NCI-H345 (cell line): ENCODE data around the gene MGAT3.

Experiments
- DNase-seq: peaks from one replicate; lab custom pipeline; 2025; lab: John Stamatoyannopoulos, UW

MGAT3 gene

GRCh38 chr22:39429186-39429585 lies 27.6 kb upstream of the MGAT3 start:
- DNase-seq, result no peak

- no peak for DNase-seq
These were observed 26.8 kb upstream of the MGAT3 start for GRCh38 chr22:39429916-39430575.

- no peak for DNase-seq
These were observed 26.1 kb upstream of the MGAT3 start for GRCh38 chr22:39430576-39431150.

- no peak for DNase-seq
These were observed 25.5 kb upstream of the MGAT3 start for GRCh38 chr22:39431216-39431801.

- no peak for DNase-seq
These were observed 25.0 kb upstream of the MGAT3 start for GRCh38 chr22:39431821-39432251.

- DNase-seq, result no peak
These were observed 24.4 kb upstream of the MGAT3 start for GRCh38 chr22:39432361-39432811.

- DNase-seq, result no peak
These were observed 23.2 kb upstream of the MGAT3 start for GRCh38 chr22:39433476-39434242.

- no peak for DNase-seq
These were observed 22.6 kb upstream of the MGAT3 start for GRCh38 chr22:39434243-39434653.

- no peak for DNase-seq
These were observed 22.1 kb upstream of the MGAT3 start for GRCh38 chr22:39434721-39435120.

GRCh38 chr22:39435616-39436015 lies 21.2 kb upstream of the MGAT3 start:
- no peak for DNase-seq

GRCh38 chr22:39437791-39438704 lies 18.8 kb upstream of the MGAT3 start:
- no peak for DNase-seq

- DNase-seq, result no peak
These were observed 17.6 kb upstream of the MGAT3 start for GRCh38 chr22:39439170-39439569.

- no peak for DNase-seq
These were observed 13.4 kb upstream of the MGAT3 start for GRCh38 chr22:39443398-39443797.

- no peak for DNase-seq
These were observed 12.5 kb upstream of the MGAT3 start for GRCh38 chr22:39444247-39444800.

- DNase-seq, result no peak
These were observed 11.8 kb upstream of the MGAT3 start for GRCh38 chr22:39444937-39445465.

GRCh38 chr22:39445678-39446077 lies 11.1 kb upstream of the MGAT3 start:
- DNase-seq, result no peak

- DNase-seq, result no peak
These were observed 10.5 kb upstream of the MGAT3 start for GRCh38 chr22:39446239-39446721.

- DNase-seq, result no peak
These were observed 8.4 kb upstream of the MGAT3 start for GRCh38 chr22:39448205-39449054.

GRCh38 chr22:39449708-39450107 lies 7.1 kb upstream of the MGAT3 start:
- no peak for DNase-seq
